HG03280 (cell line): Measurements from ENCODE around the gene RAB3GAP1.

Experiments
- ATAC-seq: cut with Tn5 transposase; IDR thresholded peaks from one replicate; pipeline ENCODE4 v1.9.1; 2021; ENCODE audit warnings: mild to moderate bottlenecking, moderate library complexity; ENCODE audit not compliant: unreplicated experiment

The RAB3GAP1 gene

GRCh38 chr2:135208016-135208415 is 155.9 kb downstream of the RAB3GAP1 start:
- no peak for ATAC-seq

- ATAC-seq = no peak
Observed at GRCh38 chr2:135212757-135213156, 160.7 kb downstream of the RAB3GAP1 start.

GRCh38 chr2:135218426-135218825 is 166.3 kb downstream of the RAB3GAP1 start:
- no peak for ATAC-seq

GRCh38 chr2:135219226-135219625 is 167.1 kb downstream of the RAB3GAP1 start:
- no peak for ATAC-seq
